Astrocyte (in vitro differentiated cells and primary cell): ENCODE data around the gene MAML2. TPM values are rescaled to one million over a fixed set of nuclear protein-coding genes. Genes with fewer than 3 reads are reported as not detected.

Experiments
- DNase-seq: peaks from one replicate; pipeline ENCODE4 v3.0.0-alpha.2; 2010; ENCODE audit warnings: low read depth
- FAIRE-seq: peaks from 2 replicates; lab custom pipeline; 2011; peaks lifted over from hg19 to GRCh38; lab: Jason Lieb, UNC
- H2AFZ ChIP-seq: 2 replicates; pipeline ENCODE4 v1.6.0; 2012; ENCODE audit warnings: low read depth, low read length, inconsistent platforms
- H3K27ac ChIP-seq: 2 replicates; pipeline ENCODE4 v1.5.1; 2011; ENCODE audit warnings: low read depth, low read length, inconsistent platforms
- H3K27me3 ChIP-seq: 2 replicates; pipeline ENCODE4 v1.6.0; 2011; ENCODE audit warnings: low read length, inconsistent platforms; ENCODE audit not compliant: insufficient read depth
- H3K36me3 ChIP-seq: 2 replicates; pipeline ENCODE4 v1.5.1; 2011; ENCODE audit warnings: low read length, inconsistent platforms; ENCODE audit not compliant: insufficient read depth
- H3K4me1 ChIP-seq: 2 replicates; pipeline ENCODE4 v1.5.1; 2011; ENCODE audit warnings: low read length, inconsistent platforms; ENCODE audit not compliant: insufficient read depth
- H3K4me2 ChIP-seq: 2 replicates; pipeline ENCODE4 v1.6.0; 2012; ENCODE audit warnings: low read length, inconsistent platforms
- H3K4me3 ChIP-seq: 2 replicates; pipeline ENCODE4 v1.5.1; 2011; ENCODE audit warnings: low read depth, mild to moderate bottlenecking, low read length, inconsistent platforms; ENCODE audit not compliant: insufficient read depth
- H3K79me2 ChIP-seq: 2 replicates; pipeline ENCODE4 v1.6.0; 2012; ENCODE audit warnings: mild to moderate bottlenecking, low read length, inconsistent platforms; ENCODE audit not compliant: insufficient read depth
- H3K9ac ChIP-seq: 2 replicates; pipeline ENCODE4 v1.6.0; 2012; ENCODE audit warnings: mild to moderate bottlenecking, low read length, inconsistent platforms
- H3K9me3 ChIP-seq: 2 replicates; pipeline ENCODE4 v1.5.1; 2012; ENCODE audit warnings: low read depth, mild to moderate bottlenecking, low read length, inconsistent platforms; ENCODE audit not compliant: insufficient read depth
- H4K20me1 ChIP-seq: 2 replicates; pipeline ENCODE4 v1.6.0; 2012; ENCODE audit warnings: low read length, inconsistent platforms; ENCODE audit not compliant: insufficient read depth
- H3K27ac Mint-ChIP-seq: one replicate; pipeline ENCODE4 v1.8.0; 2021; ENCODE audit warnings: mild to moderate bottlenecking, mixed read lengths; ENCODE audit not compliant: unreplicated experiment
- H3K27me3 Mint-ChIP-seq: one replicate; pipeline ENCODE4 v1.8.0; 2021; ENCODE audit warnings: low read depth, mixed read lengths; ENCODE audit not compliant: unreplicated experiment
- H3K36me3 Mint-ChIP-seq: one replicate; pipeline ENCODE4 v1.8.0; 2021; ENCODE audit warnings: low read depth, mixed read lengths; ENCODE audit not compliant: unreplicated experiment
- H3K4me1 Mint-ChIP-seq: one replicate; pipeline ENCODE4 v1.8.0; 2021; ENCODE audit warnings: low read depth, mixed read lengths; ENCODE audit not compliant: unreplicated experiment
- H3K4me3 Mint-ChIP-seq: one replicate; pipeline ENCODE4 v1.8.0; 2021; ENCODE audit warnings: mild to moderate bottlenecking, moderate library complexity, mixed read lengths; ENCODE audit not compliant: unreplicated experiment
- H3K9me3 Mint-ChIP-seq: one replicate; pipeline ENCODE4 v1.8.0; 2021; ENCODE audit warnings: mild to moderate bottlenecking, mixed read lengths; ENCODE audit not compliant: unreplicated experiment
- EZH2 ChIP-seq: IDR thresholded peaks from 2 replicates; pipeline ENCODE4 v1.6.1; 2012; ENCODE audit warnings: mild to moderate bottlenecking, low read length, inconsistent platforms; ENCODE audit not compliant: insufficient read depth
- total RNA-seq: library from RNA; stranded (reverse); gene quantifications from 2 replicates; pipeline ENCODE4 v1.2.1, GENCODE V29; 2021
- TF ChIP-seq, protein P1 (sequence below): IDR thresholded peaks from 2 replicates; pipeline ENCODE4 v1.5.1; 2011; ENCODE audit warnings: low read depth, mild to moderate bottlenecking, inconsistent platforms, low read length, moderate library complexity; ENCODE audit not compliant: insufficient read depth

Gene MAML2
- total RNA-seq, 1 donor from 2014 or later, result 27.4 TPM

DNA sequence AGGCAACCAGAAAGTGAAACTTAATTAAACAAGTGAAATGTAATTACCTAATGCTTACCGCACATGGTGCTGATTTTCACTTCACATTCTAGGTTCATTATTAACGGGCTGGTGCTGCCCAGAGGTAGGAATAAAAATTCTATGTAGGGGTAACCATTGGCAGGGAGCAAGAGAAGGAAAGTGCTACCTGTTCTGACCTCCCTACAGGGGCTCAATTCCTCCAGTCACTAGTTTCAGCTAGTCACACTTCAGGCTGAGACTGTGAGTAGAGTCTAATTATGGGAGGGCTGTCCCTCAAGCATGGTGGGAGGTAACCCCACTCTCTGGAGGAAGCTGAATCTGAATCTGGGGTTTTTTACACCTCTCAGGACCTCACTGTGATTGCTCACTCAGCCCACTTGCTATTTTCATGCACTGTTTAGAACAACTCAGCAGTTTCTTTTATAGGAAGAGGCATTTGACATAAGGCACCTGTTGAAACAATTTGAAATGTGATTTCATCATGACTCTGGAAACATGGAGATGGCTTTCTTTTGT is 75.4 kb downstream of the MAML2 start:
- H3K4me3 ChIP-seq, result no peak overlapping the region
- no peak overlapping the region for H3K4me2 ChIP-seq
- H3K27me3 Mint-ChIP-seq, result no peaks in the 10 kb centered on the region
- peaks cover 41% of the 10 kb centered on the region for H3K4me1 Mint-ChIP-seq
- FAIRE-seq, result no peak
- H3K79me2 ChIP-seq, result peaks cover 47% of the 10 kb centered on the region
- H2AFZ ChIP-seq, result no peak overlapping the region
- peaks cover 15% of the 10 kb centered on the region for H3K4me1 ChIP-seq
- peaks cover 19% of the 10 kb centered on the region for H3K36me3 Mint-ChIP-seq
- H3K27ac Mint-ChIP-seq, result no peak overlapping the region
- no peak overlapping the region for H3K4me3 Mint-ChIP-seq
- DNase-seq, result no peak
- H3K9me3 ChIP-seq, result no peaks in the 10 kb centered on the region
- no peak overlapping the region for H3K9ac ChIP-seq
- H3K27me3 ChIP-seq, result no peaks in the 10 kb centered on the region
- no peaks in the 10 kb centered on the region for H3K9me3 Mint-ChIP-seq
- no peaks in the 10 kb centered on the region for H3K36me3 ChIP-seq
- TF ChIP-seq EZH2, result no peak
- TF ChIP-seq, protein P1, sequence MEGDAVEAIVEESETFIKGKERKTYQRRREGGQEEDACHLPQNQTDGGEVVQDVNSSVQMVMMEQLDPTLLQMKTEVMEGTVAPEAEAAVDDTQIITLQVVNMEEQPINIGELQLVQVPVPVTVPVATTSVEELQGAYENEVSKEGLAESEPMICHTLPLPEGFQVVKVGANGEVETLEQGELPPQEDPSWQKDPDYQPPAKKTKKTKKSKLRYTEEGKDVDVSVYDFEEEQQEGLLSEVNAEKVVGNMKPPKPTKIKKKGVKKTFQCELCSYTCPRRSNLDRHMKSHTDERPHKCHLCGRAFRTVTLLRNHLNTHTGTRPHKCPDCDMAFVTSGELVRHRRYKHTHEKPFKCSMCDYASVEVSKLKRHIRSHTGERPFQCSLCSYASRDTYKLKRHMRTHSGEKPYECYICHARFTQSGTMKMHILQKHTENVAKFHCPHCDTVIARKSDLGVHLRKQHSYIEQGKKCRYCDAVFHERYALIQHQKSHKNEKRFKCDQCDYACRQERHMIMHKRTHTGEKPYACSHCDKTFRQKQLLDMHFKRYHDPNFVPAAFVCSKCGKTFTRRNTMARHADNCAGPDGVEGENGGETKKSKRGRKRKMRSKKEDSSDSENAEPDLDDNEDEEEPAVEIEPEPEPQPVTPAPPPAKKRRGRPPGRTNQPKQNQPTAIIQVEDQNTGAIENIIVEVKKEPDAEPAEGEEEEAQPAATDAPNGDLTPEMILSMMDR, result no peak
- H4K20me1 ChIP-seq, result peaks cover 9% of the 10 kb centered on the region
- H3K27ac ChIP-seq, result no peak overlapping the region

DNA sequence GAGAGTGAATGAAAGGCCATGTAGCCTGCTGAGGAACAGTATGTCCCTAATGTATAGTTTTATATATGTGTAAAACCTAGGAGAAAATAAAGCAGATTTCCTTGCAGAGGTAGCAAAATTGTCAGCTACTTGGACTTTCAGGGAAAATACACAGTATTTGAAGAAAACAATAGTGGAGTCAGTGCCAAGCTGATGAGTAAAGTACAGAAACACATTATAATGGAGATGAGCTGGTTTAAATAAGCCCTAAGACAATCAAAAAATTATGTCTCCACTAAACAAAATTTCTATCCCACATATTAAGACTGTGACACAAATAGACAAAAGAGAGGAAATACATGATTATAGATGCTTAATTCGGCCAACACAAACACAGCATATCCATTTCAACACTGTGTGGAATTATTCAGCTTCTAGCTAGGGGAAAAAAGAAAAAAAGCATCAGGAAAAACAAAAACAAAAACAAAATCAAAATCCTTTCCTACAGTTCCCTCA is 75.9 kb downstream of the MAML2 start:
- no peak for TF ChIP-seq EZH2
- TF ChIP-seq, protein P1, result no peak
- H3K4me1 ChIP-seq, result peaks cover 15% of the 10 kb centered on the region
- H3K27ac ChIP-seq, result no peak overlapping the region
- H4K20me1 ChIP-seq, result peaks cover 9% of the 10 kb centered on the region
- H3K4me2 ChIP-seq, result no peak overlapping the region
- no peaks in the 10 kb centered on the region for H3K27me3 ChIP-seq
- no peak overlapping the region for H3K4me3 ChIP-seq
- H3K36me3 Mint-ChIP-seq, result peaks cover 19% of the 10 kb centered on the region
- H3K4me3 Mint-ChIP-seq, result no peak overlapping the region
- H3K27me3 Mint-ChIP-seq, result no peaks in the 10 kb centered on the region
- no peak overlapping the region for H3K9ac ChIP-seq
- peaks cover 37% of the 10 kb centered on the region for H3K4me1 Mint-ChIP-seq
- DNase-seq, result no peak
- no peak overlapping the region for H3K27ac Mint-ChIP-seq
- no peaks in the 10 kb centered on the region for H3K9me3 ChIP-seq
- no peaks in the 10 kb centered on the region for H3K36me3 ChIP-seq
- no peak overlapping the region for H2AFZ ChIP-seq
- FAIRE-seq, result no peak
- no peaks in the 10 kb centered on the region for H3K9me3 Mint-ChIP-seq
- peaks cover 43% of the 10 kb centered on the region for H3K79me2 ChIP-seq

DNA sequence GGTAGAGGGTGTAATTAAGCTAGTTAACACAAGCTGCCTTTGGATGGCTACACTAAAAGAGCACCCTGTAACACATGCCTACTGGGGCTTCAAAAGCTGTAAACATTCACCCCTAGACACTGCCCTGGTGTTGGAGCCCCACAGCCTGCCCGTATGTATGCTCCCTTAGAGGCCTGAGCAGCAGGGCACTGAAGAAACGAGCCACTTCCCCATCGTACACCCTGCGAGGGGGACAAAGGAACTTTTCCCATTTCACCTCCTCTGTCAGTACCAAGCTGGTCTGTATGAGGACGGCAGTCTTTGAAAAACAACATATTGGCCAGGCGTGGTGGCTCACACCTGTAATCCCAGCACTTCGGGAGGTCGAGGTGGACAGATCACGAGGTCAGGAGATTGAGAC is 77.0 kb downstream of the MAML2 start:
- TF ChIP-seq, protein P1, result no peak
- peaks cover 9% of the 10 kb centered on the region for H4K20me1 ChIP-seq
- FAIRE-seq (no peak), DNase-seq (no peak)
- H3K4me3 ChIP-seq, result no peak overlapping the region
- H3K27me3 ChIP-seq, result no peaks in the 10 kb centered on the region
- no peak overlapping the region for H3K9ac ChIP-seq
- H3K36me3 Mint-ChIP-seq, result peaks cover 14% of the 10 kb centered on the region
- H3K9me3 Mint-ChIP-seq, result no peaks in the 10 kb centered on the region
- peaks cover 50% of the 10 kb centered on the region for H3K79me2 ChIP-seq
- no peak overlapping the region for H3K27ac Mint-ChIP-seq
- H3K27me3 Mint-ChIP-seq, result no peaks in the 10 kb centered on the region
- H3K36me3 ChIP-seq, result no peaks in the 10 kb centered on the region
- no peak overlapping the region for H2AFZ ChIP-seq
- H3K27ac ChIP-seq, result no peak overlapping the region
- peaks cover 31% of the 10 kb centered on the region for H3K4me1 Mint-ChIP-seq
- no peaks in the 10 kb centered on the region for H3K9me3 ChIP-seq
- peaks cover 15% of the 10 kb centered on the region for H3K4me1 ChIP-seq
- no peak overlapping the region for H3K4me3 Mint-ChIP-seq
- no peak overlapping the region for H3K4me2 ChIP-seq
